ENCODE data around the gene SMAP2.

SMAP2 gene

GRCh38 chr1:40413527-40414252 lies 40.2 kb downstream of the SMAP2 start:
- TF ChIP-seq POLR2A (IDR thresholded peaks at IDR 0.05; ENCODE audit: low read depth, low read length) (no peak), PAX5 (IDR thresholded peaks at IDR 0.05; ENCODE audit: insufficient read depth, low read length, severe bottlenecking) (no peak), POLR2AphosphoS5 (IDR thresholded peaks at IDR 0.05; ENCODE audit: low read depth, low read length) (no peak), SPI1 (IDR thresholded peaks at IDR 0.05; ENCODE audit: low read depth, low read length) (no peak), TAF1 (IDR thresholded peaks at IDR 0.05; ENCODE audit: low read depth, low read length) (no peak), POU2F2 (IDR thresholded peaks at IDR 0.05; ENCODE audit: low read depth, low read length) (no peak)
- FAIRE-seq (no peak), DNase-seq (ENCODE audit: insufficient read length, low spot score) (no peak)

GRCh38 chr1:40414331-40414730 lies 40.8 kb downstream of the SMAP2 start:
- TF ChIP-seq POLR2AphosphoS5 (IDR thresholded peaks at IDR 0.05; ENCODE audit: low read depth, low read length) (no peak), POLR2A (IDR thresholded peaks at IDR 0.05; ENCODE audit: low read depth, low read length) (no peak), TAF1 (IDR thresholded peaks at IDR 0.05; ENCODE audit: low read depth, low read length) (no peak), POU2F2 (IDR thresholded peaks at IDR 0.05; ENCODE audit: low read depth, low read length) (no peak), PAX5 (IDR thresholded peaks at IDR 0.05; ENCODE audit: insufficient read depth, low read length, severe bottlenecking) (no peak), SPI1 (IDR thresholded peaks at IDR 0.05; ENCODE audit: low read depth, low read length) (no peak)
- FAIRE-seq (no peak), DNase-seq (ENCODE audit: insufficient read length, low spot score) (no peak)

GRCh38 chr1:40416709-40417108 lies 43.2 kb downstream of the SMAP2 start:
- DNase-seq (ENCODE audit: insufficient read length, low spot score) = no peak
- FAIRE-seq = no peak
- TF ChIP-seq SPI1 (IDR thresholded peaks at IDR 0.05; ENCODE audit: low read depth, low read length) (no peak), POLR2A (IDR thresholded peaks at IDR 0.05; ENCODE audit: low read depth, low read length) (no peak), POU2F2 (IDR thresholded peaks at IDR 0.05; ENCODE audit: low read depth, low read length) (no peak), TAF1 (IDR thresholded peaks at IDR 0.05; ENCODE audit: low read depth, low read length) (no peak), POLR2AphosphoS5 (IDR thresholded peaks at IDR 0.05; ENCODE audit: low read depth, low read length) (no peak), PAX5 (IDR thresholded peaks at IDR 0.05; ENCODE audit: insufficient read depth, low read length, severe bottlenecking) (no peak)

GRCh38 chr1:40421431-40422384 lies 48.2 kb downstream of the SMAP2 start:
- peak; percentile 71 for TF ChIP-seq SPI1 (IDR thresholded peaks at IDR 0.05; ENCODE audit: low read depth, low read length)
- no peak for TF ChIP-seq TAF1 (IDR thresholded peaks at IDR 0.05; ENCODE audit: low read depth, low read length)
- FAIRE-seq (no peak), DNase-seq (ENCODE audit: insufficient read length, low spot score) (no peak)

GRCh38 chr1:40422630-40423263 lies 49.2 kb downstream of the SMAP2 start:
- DNase-seq (ENCODE audit: insufficient read length, low spot score) (no peak), FAIRE-seq (no peak)
- no peak for TF ChIP-seq POLR2AphosphoS5 (IDR thresholded peaks at IDR 0.05; ENCODE audit: low read depth, low read length)
- no peak for TF ChIP-seq TAF1 (IDR thresholded peaks at IDR 0.05; ENCODE audit: low read depth, low read length)
- TF ChIP-seq POLR2A (IDR thresholded peaks at IDR 0.05; ENCODE audit: low read depth, low read length) = no peak
- no peak for TF ChIP-seq SPI1 (IDR thresholded peaks at IDR 0.05; ENCODE audit: low read depth, low read length)
- TF ChIP-seq POU2F2 (IDR thresholded peaks at IDR 0.05; ENCODE audit: low read depth, low read length) = no peak
- TF ChIP-seq PAX5 (IDR thresholded peaks at IDR 0.05; ENCODE audit: insufficient read depth, low read length, severe bottlenecking) = no peak

- DNase-seq (ENCODE audit: insufficient read length, low spot score) (no peak), FAIRE-seq (no peak)
- TF ChIP-seq SPI1 (IDR thresholded peaks at IDR 0.05; ENCODE audit: low read depth, low read length) (peak; percentile 72), PAX5 (IDR thresholded peaks at IDR 0.05; ENCODE audit: insufficient read depth, low read length, severe bottlenecking) (no peak), POLR2AphosphoS5 (IDR thresholded peaks at IDR 0.05; ENCODE audit: low read depth, low read length) (no peak)
Measured at GRCh38 chr1:40423264-40423642, 49.7 kb downstream of the SMAP2 start.

GRCh38 chr1:40423951-40424618 lies 50.6 kb downstream of the SMAP2 start:
- FAIRE-seq = peak; percentile 63
- DNase-seq (ENCODE audit: insufficient read length, low spot score) = no peak
- TF ChIP-seq SPI1 (IDR thresholded peaks at IDR 0.05; ENCODE audit: low read depth, low read length) (no peak), PAX5 (IDR thresholded peaks at IDR 0.05; ENCODE audit: insufficient read depth, low read length, severe bottlenecking) (no peak), POU2F2 (IDR thresholded peaks at IDR 0.05; ENCODE audit: low read depth, low read length) (no peak), POLR2A (IDR thresholded peaks at IDR 0.05; ENCODE audit: low read depth, low read length) (no peak)

GRCh38 chr1:40425198-40425597 lies 51.7 kb downstream of the SMAP2 start:
- TF ChIP-seq SPI1 (IDR thresholded peaks at IDR 0.05; ENCODE audit: low read depth, low read length) = no peak
- no peak for TF ChIP-seq POLR2AphosphoS5 (IDR thresholded peaks at IDR 0.05; ENCODE audit: low read depth, low read length)
- TF ChIP-seq POLR2A (IDR thresholded peaks at IDR 0.05; ENCODE audit: low read depth, low read length) = no peak
- no peak for TF ChIP-seq POU2F2 (IDR thresholded peaks at IDR 0.05; ENCODE audit: low read depth, low read length)
- TF ChIP-seq TAF1 (IDR thresholded peaks at IDR 0.05; ENCODE audit: low read depth, low read length) = no peak
- TF ChIP-seq PAX5 (IDR thresholded peaks at IDR 0.05; ENCODE audit: insufficient read depth, low read length, severe bottlenecking) = no peak
- DNase-seq (ENCODE audit: insufficient read length, low spot score) (no peak), FAIRE-seq (no peak)

GRCh38 chr1:40431385-40431784 lies 57.9 kb downstream of the SMAP2 start:
- FAIRE-seq (no peak), DNase-seq (ENCODE audit: insufficient read length, low spot score) (no peak)
- TF ChIP-seq TAF1 (IDR thresholded peaks at IDR 0.05; ENCODE audit: low read depth, low read length) (no peak), SPI1 (IDR thresholded peaks at IDR 0.05; ENCODE audit: low read depth, low read length) (no peak), POLR2A (IDR thresholded peaks at IDR 0.05; ENCODE audit: low read depth, low read length) (no peak), POU2F2 (IDR thresholded peaks at IDR 0.05; ENCODE audit: low read depth, low read length) (no peak), POLR2AphosphoS5 (IDR thresholded peaks at IDR 0.05; ENCODE audit: low read depth, low read length) (no peak), PAX5 (IDR thresholded peaks at IDR 0.05; ENCODE audit: insufficient read depth, low read length, severe bottlenecking) (no peak)
